GM19397 (cell line): ENCODE measurements around the gene NOSIP.

ENCODE experiments used
- ATAC-seq: cut with Tn5 transposase; IDR thresholded peaks from one replicate; pipeline ENCODE4 v1.9.1; 2021; ENCODE audit warnings: mild to moderate bottlenecking, moderate library complexity; ENCODE audit not compliant: unreplicated experiment

Gene NOSIP

GRCh38 chr19:49573009-49573408, 7.3 kb downstream of the NOSIP start:
- no peak for ATAC-seq

DNA sequence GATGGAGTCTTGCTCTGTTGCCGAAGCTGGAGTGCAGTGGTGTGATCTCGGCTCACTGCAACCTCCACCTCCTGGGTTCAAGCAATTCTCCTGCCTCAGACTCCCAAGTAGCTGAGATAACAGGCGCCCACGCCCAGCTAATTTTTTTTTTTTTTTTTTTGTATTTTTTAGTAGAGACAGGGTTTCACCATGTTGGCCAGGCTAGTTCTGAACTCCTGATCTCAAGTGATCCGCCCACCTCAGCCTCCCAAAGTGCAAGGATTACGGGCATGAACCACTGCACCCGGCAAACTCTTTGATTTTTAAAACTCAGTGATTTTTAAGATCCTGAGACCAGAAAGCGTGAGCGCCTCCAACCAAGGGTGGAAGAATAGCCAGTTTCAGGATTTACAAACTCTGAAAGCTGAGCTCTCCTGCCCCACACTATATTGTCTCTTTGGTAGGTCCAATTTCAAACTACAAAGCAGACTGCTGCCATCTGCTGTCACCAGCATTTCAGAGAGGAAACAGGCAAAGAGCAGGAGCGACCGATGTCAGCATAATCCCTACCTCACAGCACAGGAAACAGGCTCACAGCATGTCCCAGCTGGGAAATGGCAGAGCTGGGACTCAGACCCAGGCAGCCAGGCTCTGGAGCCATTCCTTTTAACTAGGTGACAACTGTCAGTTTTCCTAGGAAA, 9.2 kb downstream of the NOSIP start:
- no peak for ATAC-seq

- no peak for ATAC-seq
These were observed 10.1 kb downstream of the NOSIP start for GRCh38 chr19:49570138-49570856.

- ATAC-seq = no peak
These were observed 12.4 kb downstream of the NOSIP start for GRCh38 chr19:49567861-49568441.

GRCh38 chr19:49566302-49566701, 14.1 kb downstream of the NOSIP start:
- ATAC-seq = no peak

DNA sequence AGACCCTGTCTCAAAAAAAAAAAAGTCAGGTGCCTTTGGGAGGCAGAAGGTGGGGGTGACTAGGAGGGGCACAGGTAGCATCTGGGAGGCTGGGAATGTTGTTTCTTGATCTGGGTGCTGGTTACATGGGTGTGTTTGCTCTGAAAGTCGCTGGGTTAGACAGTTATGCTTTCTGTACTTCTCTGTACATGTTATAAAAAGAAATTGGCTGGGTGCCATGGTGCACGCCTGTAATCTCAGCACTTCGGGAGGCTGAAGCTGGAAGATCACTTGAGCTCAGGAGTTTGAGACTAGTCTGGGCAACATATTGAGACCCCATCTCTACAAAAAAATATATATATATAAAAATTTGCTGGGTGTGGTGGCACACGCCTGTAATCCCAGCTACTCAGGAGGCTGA, 15.1 kb downstream of the NOSIP start:
- no peak for ATAC-seq

DNA sequence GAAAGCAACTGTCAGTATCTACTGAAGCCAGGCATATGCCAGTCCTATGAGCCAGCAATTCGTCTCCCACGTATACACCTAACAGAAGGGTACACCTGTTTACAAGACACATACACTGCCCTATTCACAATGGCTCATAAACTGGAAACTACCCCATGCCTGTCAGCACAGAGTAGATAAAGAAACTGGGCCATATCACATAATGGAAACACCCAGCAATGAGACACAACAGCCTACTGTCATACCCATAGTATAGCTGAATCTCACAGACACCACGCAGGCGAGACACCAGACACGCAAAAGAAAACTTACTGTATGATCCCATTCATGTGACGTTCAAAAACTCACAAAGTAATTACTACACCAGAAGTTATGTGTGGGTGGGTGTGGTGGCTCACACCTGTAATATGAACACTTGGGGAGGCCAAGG, 15.7 kb downstream of the NOSIP start:
- no peak for ATAC-seq

DNA sequence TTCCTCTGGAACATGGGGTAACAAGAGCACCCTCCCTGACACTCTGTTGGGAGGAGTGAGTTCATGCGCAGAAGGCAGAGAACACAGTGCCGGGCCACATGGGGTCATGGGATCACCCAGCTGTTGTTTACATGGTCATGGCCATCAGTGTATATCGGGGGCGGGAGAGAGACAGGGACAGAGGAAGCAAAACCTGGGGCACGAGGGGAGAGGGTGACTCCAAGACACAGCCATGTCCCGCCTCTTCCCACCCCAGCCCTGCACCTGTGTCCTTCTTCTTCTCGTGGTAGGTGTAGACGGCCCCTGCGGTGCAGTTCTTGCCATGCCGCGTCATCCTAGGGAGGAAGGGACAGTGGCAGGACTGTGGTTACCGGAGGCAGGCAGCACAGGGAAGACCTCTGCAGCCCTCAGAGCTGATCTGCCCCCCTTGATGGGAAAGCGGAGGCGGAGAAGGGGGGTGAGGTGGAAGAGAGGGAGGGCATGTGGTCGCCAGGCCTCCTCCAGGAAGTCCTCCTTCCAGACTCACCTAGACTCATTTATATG, 19.9 kb downstream of the NOSIP start:
- ATAC-seq = no peak

DNA sequence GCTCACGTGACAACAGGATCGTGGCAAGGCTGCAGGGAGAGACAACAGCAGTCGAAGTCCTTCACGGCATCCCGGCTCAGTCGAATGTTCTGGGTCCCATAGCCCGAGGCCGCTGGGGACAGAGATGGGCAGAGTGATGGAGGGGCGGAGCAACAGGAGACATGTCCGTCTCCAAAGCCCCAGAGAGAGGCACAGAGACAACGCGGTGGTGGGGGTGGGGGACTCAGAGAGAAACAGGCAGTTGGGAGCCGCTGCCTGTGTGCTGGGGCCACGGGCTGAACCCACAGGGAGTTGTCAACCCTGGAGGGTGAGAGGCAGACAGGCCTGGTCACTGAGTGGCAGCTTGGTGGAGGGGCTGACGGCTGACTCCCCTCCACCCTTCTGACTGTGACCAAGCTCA, 20.4 kb downstream of the NOSIP start:
- ATAC-seq = no peak

- ATAC-seq = no peak
These were observed 20.9 kb downstream of the NOSIP start for GRCh38 chr19:49559443-49559842.

DNA sequence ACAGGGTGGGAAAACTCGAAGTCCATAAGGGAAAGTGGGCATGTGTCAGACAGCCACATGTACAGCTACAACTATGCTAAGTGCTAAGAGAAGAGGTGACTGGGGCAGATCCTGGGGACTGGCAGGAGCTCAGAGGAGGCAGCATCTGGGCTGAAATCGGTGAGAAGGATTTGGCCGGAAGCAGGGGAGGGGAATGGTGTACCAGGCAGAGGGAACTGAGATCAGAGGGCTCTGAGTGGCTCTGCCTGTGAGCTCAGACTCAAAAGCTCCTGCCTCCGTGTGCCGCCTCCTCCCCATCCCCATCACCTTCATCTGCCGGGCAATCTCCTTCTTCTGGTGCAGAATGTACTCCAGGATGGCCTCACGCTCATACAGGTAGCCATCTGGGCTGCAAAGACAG, 21.8 kb downstream of the NOSIP start:
- ATAC-seq = no peak

- no peak for ATAC-seq
These were observed 22.6 kb downstream of the NOSIP start for GRCh38 chr19:49557641-49558325.

- ATAC-seq = no peak
These were observed 23.7 kb downstream of the NOSIP start for GRCh38 chr19:49556412-49557398.

DNA sequence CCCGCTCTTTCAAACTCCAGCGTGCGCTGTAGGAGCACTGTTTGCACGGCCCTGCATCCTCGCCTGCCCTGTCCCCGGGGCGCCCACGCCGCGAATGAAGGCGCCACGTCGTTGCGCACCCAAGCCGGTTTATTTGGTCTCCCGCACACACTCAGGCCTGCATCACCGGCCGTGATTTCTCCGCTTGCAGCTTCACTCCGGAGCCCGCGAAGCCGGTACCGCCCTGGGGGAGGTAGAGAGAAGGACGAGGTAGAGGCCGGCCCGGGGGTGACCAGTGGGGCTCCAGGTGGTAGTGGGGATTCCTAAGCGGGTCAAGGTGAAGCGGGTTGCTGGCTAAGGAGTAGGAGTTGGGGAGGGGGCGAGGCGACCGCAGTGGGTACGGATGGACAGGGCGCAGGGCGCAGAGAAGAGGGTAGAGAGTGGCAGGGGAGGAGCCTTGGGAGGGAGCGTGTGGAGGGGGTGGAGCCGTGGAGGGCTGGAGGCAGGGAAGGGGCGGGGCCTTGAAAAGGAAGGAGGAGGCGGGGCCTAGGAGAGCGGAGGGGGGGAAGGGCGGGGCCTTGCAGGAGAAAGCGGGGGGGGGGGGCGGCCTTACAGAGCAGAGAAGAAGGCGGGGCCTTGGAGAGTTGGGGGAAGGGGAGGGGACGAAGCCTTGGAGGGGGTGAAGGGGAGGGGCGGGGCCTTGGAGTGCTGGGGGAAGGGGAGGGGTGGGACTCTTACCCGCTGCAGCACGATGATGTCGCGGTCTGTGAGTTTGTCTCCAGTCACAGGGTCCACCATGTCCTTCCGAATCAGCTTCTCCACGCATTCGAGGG, 24.6 kb downstream of the NOSIP start:
- ATAC-seq = no peak

DNA sequence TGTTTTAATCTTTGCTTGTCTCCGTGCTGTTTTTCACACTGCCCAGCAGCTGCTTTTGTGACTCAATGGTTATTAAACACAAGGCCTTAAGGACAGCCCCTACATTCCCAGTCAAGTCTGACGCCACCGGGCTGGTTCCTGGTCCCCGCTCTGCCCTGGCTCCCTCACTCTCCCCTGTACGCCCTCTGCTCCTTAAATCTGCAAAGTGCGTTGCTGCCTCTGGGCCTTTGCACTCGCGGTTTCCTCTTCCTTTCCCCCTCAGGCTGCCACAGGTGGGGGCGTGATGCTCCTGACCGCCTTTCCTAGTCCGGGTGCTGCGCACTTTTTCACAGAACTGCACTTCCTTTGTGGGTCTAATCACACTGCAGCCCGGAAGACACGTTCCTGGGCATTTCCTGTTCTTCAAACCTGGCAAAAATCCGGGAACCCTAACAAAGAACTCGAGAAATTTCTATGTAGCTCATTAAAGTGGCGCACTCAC, 25.6 kb downstream of the NOSIP start:
- no peak for ATAC-seq

DNA sequence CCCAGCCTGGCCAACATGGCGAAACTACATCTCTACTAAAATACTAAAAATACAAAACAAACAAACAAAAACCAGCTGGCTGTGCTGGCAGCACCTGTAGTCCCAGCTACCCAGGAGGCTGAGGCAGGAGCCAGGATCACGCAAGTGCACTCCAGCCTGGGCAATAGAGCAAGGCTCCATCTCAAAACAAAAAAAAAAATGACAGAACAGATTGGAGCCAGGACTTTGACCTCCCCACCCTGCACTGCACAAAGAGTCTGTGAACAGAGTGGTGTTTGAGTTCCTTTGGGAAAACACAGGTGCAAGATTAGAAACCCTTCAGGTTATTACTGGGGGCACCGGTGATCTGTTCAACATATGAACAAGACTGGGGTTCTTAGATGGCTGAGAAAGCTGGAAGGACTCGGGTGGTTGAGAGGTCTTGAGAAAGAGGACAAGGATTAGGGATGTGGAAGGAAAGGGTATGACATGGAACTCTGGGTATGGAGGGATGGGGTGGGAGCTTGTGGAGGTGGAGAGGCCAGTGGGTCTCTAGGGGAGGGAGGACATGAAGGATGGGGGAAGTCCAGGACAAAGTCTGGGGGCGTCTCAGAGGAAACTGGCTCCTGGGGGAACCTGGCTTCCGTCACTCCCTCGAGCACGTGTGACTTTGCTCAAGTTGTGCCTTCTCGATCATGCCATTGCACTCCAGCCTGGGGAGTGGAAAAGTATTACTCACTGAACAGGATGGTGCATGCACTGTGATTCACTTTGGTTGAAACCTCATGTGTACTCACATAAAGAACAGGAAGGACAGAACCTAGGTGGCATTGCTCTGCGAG, 26.7 kb downstream of the NOSIP start:
- ATAC-seq = no peak

GRCh38 chr19:49552749-49553148, 27.6 kb downstream of the NOSIP start:
- no peak for ATAC-seq

- no peak for ATAC-seq
These were observed 28.8 kb downstream of the NOSIP start for GRCh38 chr19:49551531-49551930.
